Hematopoietic multipotent progenitor cell treated with erythropoietin and hydrocortisone succinate and interleukin-3 and kit ligand, for 17 days (in vitro differentiated cells): ENCODE results near the gene CABLES2.

Experiments used
- DNase-seq: peaks from one replicate; pipeline ENCODE4 v3.0.0-alpha.2; 2015; ENCODE audit warnings: low spot score

Gene CABLES2

GRCh38 chr20:62405108-62405980, 1.7 kb downstream of the CABLES2 start:
- no peak for DNase-seq

DNA sequence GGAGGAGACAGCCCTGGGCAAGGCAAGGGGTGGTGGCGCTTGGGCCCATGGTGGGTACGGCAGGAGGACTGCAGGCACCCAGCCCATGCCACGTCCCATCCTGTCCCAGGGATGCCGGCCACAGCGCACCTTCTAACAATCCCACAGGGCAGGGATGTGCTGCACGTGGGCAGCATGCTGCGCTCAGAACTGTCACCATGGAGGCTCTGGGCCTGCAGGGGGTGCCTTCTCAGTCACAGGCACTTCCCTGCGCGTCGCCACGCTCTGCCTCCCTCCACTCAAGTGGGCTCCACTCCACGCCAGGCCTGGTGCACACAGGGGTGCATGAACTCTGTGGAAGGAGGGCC, 2.4 kb downstream of the CABLES2 start:
- DNase-seq: no peak

DNA sequence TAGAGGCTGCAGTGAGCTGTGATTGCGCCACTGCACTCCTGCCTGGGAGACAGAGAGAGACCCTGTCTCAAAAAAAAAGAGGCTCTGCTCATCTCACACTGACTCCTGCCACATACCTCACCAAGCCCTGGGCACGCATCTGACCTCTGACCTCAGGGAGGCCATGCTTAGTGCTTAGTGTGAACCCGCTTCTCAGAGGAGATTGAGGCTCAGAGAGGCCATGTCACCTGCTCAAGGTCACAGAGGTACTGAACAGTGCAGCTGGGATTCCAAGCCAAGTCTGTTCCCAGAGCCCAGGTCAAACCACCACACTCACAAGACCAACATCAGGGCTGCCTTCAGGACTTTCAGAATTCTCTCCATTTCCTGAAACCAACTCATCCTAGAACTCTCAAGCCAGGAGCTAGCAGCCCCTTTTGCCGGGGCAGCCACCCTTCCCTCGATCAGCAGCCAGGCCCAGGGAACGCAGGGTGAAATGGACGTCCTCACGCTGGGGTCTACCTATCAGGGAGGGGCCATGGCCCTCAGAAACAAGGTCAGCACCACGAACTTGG, 2.9 kb downstream of the CABLES2 start:
- DNase-seq: no peak

DNA sequence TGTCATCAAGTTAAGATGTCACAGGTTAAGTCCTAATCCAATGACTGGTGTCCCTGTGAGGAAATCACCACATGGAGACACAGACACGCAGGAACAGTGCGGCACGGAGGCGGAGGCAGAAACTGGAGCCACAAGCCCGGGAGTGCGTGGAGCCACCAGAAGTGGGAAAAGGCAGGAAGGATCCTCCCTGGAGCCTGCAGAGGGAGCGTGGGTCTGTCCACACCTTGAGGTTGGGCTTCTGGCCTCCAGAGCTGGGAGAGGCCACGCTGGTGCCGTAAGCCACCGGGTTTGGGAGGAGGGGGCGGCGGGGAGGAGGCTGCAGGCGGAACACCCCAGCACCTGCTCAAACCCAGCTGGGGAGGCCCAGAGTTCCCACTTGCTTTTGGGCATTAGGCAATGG, 3.8 kb downstream of the CABLES2 start:
- no peak for DNase-seq

DNA sequence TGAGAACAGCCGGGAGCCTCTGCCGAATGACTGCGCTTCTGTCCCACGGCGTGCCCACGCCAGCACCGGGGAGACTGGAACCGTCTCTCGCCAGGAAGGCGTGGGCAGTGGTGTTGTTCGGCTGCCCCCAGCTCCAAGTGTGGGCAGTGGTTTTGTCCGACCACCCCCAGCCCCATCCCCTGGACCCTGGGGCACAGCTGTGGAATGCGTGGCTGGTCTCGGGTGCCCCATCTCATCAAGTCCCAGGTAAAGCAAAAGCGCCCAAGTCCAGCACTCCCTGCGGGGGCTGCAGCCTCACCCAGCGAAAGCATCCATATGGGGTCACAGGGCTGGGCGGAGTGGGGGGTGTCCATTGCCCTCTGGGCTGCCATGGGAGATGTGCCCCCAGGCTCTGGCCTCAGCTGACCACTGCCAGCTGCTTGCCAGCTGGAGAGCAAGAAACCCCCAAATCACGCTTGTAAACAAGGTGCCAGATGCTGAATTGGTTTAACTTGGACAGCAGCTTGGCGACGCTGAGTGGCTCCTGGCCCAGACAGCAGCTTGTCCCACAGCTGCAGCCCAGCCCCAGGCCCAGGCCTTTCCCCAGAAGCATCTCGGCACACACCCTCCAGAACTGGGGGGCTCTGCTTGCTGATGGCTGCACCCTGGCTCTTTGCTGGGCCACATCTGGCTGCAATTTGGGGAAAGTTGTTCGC, 4.5 kb downstream of the CABLES2 start:
- no peak for DNase-seq

GRCh38 chr20:62401331-62401779, 5.7 kb downstream of the CABLES2 start:
- DNase-seq: no peak

GRCh38 chr20:62400541-62400940, 6.5 kb downstream of the CABLES2 start:
- no peak for DNase-seq

DNA sequence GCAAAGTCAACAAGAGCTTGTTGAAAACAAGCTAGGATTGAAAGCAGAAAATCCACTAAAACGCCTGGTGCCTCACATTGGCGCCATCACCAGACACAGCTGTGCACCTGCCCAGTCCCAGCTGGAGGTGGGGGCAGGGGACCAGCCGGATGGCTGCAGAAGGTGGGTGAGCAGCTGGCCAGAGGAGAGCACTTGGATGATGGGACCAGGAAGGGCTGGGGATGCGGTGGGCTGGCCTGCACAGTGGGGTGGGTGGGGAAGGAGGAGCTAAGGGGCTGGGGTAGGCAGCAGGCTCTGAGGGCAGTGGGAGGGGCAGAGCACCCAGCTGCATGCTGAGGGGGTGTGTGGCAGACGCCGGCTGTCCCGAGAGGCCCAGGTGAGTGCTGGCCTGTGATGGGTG, 7.1 kb downstream of the CABLES2 start:
- no peak for DNase-seq

DNA sequence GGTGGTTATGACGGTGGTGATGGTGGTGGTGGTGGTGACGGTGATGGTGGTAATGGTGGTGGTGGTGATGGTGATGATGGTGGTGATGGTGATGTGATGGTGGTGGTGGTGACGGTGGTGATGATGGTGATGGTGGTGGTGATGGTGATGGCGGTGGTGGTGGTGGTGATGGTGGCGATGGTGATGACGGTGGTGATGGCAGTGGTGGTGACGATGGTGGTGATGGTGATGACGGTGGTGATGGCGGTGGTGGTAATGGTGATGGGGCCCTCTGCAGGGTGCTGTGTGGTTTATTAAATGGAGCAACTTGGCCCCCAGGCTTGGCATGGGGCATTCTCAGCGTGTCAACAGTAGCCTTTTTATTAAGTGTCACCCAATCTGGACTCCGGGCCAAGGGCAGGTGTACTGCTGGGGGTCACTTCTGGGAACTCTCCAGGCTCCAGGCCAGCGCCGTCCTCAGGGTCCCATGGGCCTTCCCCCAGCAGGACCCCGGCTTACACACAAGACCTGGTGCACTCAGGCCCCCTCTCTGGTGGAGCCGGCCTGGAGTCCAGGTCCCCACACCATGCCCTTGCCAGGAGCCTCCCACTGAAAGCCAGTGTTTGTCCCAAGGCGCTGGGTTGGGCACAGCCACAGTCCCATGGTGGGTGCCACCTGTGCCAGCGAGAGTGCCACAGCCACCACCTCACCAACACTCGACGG, 8.8 kb downstream of the CABLES2 start:
- DNase-seq: no peak

DNA sequence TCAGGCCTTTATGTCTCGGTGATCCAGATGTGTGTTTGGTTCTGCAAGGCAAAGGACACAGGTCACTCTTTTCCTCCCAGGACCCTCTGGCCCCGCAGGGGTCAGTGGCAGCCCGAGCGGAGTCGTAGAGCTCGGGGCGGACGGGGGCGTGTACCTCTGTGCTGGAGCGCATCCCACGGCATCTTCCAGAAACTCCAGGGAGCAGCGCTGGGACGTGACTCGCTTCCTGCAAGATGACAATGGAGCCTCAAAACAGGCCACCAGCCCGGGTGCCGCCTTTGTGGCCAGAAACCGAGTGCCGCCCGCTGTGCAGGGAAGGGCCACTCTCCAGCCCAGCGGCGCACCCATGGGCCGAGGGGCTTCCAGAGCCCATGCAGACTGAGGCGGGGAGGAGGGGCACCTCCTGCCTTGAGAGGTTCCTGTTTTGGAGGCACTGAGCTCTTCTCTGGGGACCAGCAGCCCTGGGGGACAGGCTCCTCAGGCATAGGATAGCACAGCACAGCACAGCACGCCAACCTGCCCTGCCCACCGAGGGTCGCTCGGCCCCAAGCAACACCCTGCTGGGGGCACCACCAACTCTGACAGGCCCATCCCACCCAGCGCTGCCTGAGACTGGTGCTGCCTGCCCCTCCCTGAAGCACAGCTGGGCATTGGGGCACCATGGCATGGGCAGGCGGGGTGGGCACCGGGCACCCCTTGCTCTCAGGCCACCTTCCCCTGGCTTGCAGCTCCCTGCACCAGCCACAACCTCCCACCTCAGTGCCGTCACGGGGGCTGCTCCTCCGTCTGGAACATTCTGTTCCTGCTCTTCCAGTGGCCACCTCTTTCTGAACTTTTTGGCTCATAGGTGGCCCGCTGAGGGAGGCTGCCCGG, 10.5 kb downstream of the CABLES2 start:
- no peak for DNase-seq

GRCh38 chr20:62395311-62396242, 11.5 kb downstream of the CABLES2 start:
- no peak for DNase-seq

- no peak for DNase-seq
Measured at GRCh38 chr20:62394248-62395245, 12.5 kb downstream of the CABLES2 start.

DNA sequence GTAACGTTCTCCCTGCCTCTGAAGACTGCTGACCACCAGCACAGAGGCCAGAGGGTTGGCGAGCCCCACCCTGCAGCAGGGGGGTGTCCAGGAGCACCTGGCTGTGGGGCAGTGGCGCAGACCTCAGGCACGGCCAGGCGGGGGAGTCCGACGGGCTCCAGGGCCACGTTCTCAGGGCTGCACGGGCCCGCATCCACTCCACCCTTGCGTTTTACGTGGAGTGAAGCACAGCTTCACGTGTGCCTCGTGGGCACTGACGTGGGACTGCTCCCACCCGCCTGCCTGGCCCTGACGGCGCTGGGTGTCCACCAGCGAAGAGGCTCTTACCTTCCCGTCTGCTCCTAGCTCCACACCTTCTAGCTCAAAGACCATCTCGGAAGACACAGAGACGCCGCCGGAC, 13.3 kb downstream of the CABLES2 start:
- no peak for DNase-seq

GRCh38 chr20:62393335-62393665, 13.8 kb downstream of the CABLES2 start:
- DNase-seq: no peak

GRCh38 chr20:62392621-62393334, 14.3 kb downstream of the CABLES2 start:
- DNase-seq: no peak

DNA sequence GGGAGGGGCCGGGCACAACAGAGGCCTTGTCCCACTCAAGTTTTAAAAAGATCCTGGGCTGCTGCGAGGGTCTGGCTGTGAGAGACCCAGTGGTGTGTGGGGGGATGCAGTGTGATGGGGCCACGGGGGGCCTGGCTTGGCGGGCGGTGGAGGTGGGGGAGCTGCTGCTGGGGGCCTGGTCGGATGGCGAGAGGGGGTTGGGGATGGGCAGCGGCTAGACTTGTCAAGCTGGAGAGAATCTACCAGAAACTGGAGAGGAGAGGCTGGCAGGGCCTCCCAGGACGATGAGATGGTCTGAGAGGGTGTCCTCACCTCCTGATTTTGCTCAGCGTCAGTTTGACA, 15.0 kb downstream of the CABLES2 start:
- no peak for DNase-seq

GRCh38 chr20:62391165-62392076, 15.7 kb downstream of the CABLES2 start:
- no peak for DNase-seq
